HG02623 (cell line): Measurements from ENCODE around the gene SYNPO.

Experiments
- ATAC-seq: cut with Tn5 transposase; IDR thresholded peaks from one replicate; pipeline ENCODE4 v1.9.1; 2021; ENCODE audit warnings: moderate library complexity; ENCODE audit not compliant: unreplicated experiment

Gene SYNPO, protein sequence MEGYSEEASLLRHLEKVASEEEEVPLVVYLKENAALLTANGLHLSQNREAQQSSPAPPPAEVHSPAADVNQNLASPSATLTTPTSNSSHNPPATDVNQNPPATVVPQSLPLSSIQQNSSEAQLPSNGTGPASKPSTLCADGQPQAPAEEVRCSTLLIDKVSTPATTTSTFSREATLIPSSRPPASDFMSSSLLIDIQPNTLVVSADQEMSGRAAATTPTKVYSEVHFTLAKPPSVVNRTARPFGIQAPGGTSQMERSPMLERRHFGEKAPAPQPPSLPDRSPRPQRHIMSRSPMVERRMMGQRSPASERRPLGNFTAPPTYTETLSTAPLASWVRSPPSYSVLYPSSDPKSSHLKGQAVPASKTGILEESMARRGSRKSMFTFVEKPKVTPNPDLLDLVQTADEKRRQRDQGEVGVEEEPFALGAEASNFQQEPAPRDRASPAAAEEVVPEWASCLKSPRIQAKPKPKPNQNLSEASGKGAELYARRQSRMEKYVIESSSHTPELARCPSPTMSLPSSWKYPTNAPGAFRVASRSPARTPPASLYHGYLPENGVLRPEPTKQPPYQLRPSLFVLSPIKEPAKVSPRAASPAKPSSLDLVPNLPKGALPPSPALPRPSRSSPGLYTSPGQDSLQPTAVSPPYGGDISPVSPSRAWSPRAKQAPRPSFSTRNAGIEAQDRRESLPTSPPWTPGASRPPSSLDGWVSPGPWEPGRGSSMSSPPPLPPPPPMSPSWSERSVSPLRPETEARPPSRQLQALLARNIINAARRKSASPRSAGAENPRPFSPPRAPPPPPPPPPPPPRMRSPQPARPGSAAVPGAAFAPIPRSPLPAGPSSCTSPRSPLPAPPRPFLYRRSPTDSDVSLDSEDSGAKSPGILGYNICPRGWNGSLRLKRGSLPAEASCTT

DNA sequence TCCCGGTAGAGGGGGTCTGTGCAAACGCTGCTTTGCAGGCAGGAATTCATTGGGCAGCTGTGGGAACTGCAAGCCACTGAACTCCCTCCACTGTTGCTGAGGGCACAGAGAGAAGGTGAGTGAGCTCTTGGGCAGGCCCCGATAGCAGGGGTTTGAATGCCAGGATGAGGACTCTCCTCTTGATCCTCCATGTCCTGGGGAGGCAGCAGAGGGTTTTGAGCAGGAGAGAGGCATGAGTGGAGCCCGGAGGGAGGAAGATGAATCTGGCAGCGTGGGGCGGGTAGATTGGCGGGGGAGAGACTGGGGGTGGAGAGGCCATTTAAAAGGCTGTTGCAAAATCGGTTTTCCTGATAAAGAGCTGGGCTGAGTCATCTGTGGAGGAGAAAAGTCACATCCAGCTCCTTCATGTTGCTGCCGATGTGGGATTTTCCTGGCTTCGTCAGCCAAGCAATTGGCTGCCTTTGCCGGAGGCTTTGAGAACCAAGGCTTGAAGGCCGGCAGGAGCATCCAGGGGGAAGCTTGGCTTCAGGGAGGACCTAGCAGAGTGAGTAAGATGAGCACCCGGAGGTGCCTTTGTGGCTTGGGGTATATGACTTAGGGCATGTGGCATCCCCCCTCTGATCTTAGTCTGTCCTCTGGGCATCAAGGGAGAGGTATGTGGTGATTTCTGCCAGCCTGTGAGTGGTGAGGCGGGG lies at the start of gene SYNPO:
Gene SYNPO (plus strand): TSS at position 350 of the 695 bp plus-strand sequence. CDS start 7,616 bp downstream, outside the sequence.
- ATAC-seq, result no peak

DNA sequence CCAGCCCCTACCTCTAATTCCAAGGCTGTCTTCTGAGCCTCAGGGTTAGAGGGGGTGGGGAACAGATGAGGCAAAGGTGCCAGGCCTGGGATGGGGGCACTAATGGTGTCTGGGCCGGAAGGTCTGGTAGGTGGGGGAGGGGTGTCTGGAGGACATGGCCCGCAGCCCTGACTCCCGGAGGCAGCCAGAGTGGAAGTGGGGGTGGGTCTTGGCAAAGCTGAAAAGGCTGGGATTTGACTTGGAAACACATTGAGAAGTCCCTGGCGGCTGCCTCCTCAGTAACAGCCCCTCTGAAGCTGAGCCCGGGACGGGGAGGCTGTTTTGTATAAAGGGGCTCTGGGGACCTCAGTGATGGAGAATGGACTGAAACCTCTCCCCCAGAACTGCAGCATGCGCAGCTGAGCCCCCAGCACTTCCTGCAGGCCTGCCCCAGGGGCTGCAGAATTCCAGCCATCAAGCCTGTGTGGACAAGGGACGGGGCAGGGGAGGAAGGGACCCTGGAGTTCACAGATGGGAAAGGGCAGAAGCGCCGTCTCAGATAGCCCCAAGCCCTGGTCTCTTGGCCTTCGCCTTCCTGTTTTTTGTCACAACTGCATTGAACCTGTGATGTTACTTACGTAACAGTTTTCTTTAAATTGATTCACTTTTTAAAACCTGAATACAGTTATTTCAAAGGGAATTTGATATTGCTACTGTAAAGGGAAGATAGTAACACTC lies 49.3 kb upstream of the SYNPO start:
- no peak for ATAC-seq

DNA sequence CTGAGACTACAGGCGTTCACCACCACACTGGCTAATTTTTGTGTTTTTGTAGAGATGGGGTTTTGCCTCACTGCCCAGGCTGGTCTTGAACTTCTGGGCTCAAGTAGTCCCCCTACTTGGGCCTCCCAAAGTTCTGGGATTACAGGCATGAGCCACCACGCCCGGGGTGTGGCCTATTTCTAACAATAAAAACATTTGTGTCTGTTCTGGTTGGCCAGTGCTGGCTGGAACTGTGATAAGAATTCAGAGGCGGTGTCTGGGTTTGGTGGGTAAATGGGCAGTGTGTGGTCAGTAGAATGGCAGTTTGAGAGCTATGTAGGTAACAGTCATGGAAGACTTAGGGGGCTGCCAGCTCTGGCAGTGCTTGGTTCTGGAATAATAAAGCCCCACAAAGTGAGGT lies 46.9 kb upstream of the SYNPO start:
- no peak for ATAC-seq

DNA sequence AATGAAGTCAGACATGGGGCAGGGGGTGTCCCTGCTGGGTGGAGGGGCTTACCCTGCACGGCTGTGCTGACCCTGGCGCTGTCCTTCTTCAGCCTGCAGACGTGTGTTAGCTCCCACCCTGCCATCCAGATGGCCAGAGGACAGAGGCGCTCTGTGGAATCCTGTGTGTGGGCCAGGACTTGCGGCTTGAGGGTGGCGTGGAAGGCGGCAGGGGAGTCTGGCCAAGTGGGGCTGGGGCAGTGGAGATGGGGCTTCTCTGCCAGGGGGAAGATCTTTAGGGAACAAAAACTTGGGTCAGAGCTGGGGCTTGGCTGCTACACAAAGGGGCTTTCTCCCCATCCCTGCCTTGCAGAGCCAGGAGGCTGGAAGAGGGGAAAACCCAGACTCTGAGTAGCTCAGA lies 46.5 kb upstream of the SYNPO start:
- ATAC-seq, result no peak

DNA sequence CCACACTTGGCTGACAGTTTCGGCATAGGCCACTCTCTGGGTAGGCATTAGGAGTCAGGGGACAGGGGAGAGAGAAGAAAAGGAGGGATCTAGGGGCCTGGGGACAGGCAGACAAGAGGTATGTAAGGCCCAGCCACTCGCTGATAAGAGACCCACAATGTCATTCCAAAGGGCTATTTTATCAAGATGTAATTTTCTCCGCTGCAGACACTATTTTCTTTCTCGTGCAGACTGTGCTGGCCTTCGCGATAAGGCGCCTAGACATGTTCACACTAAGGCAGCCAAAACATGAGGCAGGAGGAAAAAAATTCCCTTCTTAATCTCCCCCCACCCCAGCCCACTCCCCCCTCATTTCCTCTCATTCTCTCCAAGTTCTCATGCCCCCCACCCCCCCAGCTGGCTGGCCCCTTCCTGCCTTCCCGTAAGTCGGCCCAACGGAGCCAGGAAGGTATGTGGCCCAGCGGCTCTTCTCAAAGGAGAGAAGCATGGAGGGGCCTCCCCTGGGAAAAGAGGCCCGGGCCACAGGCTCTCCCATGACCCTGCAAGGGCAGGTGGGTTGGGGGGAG lies 44.9 kb upstream of the SYNPO start:
- no peak for ATAC-seq

DNA sequence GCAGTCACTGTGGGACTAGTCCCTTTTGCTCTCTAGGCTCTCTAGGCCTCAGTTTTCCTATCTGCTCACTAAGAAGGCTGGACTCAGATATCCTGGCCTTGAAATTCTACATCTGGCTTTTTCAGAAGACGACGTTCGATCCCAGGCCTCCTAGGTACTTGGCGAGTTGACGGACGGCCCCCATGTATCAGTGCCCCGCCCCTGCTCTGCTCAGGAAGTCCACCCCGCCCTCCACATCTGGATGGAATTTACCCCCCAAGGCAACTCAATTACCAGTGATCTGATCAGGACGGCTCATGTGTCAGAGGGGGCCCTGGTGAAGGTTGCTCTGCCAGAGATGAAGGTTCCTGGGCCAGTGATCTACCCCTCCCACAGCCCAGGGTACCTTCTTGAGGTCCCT lies 44.1 kb upstream of the SYNPO start:
- ATAC-seq, result no peak

DNA sequence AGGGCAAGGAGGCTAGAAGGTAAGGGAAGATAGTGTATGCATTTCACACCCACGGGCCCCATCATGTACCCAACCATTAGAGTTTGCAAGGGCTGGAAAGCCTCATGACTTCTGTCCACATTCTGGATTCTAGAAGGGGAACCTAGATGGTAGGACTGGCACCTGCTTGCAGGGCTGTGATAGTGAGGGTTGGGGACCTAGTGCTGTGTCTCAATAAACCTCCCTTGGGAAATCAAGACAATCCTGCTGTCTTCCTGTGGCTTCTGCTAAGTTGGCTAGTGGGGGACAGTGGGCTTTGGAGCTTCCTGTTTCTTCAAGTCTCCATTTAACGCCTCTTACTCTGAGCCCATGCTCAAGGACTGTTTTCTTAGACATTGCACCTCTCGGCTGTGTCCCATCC lies 43.6 kb upstream of the SYNPO start:
- ATAC-seq, result no peak

DNA sequence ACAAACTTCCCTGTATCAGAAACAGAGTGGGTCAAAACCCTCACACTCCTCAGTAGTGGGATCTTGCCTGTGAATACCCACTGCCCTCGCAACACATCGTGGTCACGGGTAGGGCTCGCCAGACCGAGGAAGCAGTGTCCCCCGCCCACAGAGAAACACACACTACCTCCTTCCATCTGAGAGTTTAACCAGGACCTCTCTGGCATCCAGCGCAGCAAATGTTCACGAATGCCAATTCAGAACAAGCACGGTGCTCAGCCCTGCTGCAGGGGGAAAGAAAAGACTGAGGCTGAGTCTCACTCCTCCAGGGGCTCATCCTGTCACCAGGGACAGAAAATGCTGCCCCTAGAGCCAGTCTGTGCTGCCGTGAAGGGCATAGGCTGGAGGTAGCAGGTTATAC lies 42.5 kb upstream of the SYNPO start:
- ATAC-seq, result no peak

DNA sequence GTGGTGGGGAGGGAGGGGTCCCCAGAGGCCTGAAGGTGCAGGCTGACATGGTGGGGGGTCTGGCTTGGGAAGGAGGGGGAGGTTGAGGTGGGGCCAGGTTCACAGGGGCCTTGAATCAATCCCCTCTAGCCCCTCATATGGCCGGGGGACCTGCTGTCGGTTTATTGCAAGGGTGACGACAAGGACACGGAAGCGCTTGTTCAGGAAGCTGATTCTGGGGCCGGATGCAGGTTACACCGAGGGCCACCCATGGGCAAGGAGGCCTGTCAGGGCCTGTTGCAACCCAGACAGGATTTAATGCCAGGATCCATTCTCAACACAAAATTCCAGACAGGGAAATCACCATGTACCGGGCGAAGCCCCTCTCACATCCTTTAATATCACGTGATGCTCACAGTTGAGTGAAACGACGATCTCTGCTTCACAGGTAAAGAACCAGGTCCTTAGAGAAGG lies 41.6 kb upstream of the SYNPO start:
- no peak for ATAC-seq

DNA sequence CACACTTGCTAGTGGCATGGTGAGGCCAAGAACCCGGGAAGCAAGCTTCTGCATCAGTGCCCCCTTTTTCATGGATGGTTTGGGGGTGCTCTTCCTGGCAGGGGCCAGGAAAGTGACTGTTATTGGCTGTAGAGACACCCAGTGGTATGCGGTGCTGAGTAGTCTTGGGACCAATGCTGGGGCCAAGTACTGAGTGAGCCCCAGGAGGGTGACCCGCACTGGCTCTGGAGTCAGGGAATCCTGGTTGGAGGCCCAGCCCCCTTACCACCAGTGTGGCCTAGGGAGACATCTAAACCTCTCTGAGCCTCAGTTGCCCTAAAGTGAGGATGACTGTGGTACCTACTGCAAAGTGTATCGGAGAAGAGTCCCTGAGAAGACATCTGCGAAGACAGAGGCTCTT lies 41.2 kb upstream of the SYNPO start:
- ATAC-seq, result no peak

DNA sequence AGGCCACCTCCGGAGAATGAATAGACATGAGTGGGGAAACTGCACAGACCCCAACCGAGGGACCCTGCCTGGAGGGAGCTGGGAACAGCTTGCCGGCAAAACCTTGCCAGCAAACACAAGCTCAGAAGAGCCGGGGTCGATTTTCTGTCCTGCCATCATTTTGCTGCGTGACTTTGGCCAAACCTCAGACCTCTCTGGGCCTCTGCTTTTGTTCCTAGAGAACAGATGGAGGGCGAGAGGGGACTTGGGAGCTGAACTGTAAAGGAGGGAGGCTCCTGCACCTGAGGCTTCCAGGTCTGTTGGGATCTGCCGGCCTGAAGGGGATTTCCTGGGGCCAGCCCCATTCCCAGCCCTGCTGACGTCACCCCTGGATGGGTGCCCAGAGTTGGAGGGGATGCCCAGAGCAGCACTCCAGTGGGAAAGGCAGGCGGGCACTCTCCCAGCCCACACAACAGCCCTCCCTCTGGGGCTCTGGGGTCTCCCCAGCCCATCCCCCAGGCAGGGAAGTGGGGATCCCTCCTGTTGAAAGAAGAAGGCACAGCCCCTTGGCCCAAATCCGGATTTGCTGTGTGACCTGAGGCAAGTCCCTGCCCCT lies 40.4 kb upstream of the SYNPO start:
- no peak for ATAC-seq

DNA sequence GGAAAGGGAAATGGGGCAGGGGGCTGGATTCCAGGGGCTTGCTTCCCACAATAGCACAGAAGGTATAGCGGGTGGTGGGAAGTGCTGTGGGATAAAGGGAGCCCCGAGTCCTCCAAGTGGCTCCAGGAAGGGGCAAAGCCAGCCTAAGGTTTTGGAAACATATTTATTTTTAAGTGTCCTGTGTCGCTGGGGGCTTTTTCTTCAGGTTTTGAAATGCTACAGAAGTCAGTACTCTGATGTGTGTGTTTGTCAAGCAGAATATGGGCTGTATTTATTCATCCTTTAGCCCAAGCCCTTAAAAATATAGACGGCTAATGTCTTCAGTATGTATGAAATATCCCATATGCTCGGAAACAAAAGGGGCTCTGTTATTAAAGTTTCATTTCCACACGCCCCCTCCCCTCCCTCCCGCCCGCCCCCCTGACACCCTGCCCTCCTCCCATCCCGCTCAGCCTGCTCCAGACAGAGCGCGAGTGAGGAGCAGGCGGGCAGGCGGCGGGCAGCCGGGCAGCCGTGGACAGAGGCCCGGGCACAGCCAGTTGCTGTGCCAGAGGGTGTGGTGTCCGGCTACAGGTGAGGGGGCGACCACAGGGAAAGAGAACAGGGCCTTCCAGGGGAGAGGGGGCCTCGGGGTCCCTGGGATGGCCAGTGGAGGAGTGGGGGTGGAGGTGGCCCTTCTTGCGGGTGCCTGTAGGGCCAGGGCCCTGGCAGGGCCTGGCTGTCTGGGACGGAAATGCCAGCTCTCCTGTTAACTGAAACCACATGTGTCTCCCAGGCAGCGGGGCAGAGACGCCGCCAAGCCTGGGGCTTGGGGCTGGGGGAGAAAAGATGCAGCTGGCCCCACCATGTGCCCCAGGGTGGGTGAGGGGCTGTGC lies 39.6 kb upstream of the SYNPO start:
- no peak for ATAC-seq

DNA sequence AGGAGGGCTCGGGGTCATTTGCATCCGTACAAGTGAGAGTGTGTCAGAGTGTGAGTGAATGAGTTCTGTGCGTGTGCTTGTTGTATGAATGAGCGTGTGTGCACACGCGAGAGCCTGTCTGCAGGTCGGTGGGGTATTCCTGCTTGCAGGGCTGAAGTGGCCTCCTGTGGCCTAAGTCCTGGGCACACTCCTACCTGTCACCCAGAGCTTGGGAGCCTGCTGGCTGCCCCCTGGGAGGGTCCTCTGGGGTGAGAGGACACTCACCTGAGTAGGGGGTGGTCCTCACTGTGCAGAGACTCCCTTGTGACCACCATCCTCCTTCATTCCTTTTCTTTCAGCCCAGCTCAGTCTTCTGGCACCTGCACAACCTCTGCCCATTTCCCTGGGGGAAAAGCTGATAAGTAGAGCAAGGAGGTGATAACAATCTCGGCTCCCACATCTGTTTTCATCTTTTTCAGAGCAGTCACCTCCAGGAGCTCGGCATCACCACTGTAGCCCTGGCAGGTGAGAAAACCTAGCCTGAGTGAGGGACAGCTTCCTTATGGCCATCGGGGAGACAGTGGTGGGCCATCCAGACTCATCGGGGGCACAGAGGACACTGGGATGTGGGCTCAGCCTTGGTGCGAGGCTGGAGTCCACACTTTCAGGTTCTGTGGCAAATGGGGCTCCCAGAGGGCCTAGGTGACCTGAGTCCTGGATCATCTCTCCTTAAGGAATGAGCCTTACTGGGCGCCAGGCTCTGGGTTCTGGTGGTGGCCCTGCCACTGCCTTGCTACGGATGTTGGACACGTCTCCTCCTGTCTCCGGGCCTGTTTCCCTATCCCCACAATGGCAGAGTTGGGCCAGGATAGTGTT lies 38.7 kb upstream of the SYNPO start:
- no peak for ATAC-seq

DNA sequence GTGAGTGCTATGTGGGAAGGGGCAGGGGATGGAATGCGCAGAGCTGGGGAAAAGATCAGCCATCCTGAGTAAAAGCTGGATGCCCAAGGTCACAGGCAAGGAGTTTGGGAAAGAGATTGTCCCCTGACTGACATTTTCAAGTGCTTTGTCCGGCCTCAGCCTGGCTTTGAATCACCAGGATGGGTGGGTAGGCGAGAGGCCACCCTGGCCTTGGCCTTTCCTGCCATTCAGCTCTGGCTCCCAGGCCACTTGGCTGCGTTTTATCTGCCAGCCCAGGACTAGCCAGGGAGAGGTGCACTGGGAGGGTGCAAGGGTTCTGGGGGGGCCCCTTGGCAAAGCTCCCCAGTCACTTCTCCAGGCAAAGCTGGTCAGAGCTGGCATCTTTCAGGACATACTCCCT lies 37.4 kb upstream of the SYNPO start:
- ATAC-seq, result no peak

DNA sequence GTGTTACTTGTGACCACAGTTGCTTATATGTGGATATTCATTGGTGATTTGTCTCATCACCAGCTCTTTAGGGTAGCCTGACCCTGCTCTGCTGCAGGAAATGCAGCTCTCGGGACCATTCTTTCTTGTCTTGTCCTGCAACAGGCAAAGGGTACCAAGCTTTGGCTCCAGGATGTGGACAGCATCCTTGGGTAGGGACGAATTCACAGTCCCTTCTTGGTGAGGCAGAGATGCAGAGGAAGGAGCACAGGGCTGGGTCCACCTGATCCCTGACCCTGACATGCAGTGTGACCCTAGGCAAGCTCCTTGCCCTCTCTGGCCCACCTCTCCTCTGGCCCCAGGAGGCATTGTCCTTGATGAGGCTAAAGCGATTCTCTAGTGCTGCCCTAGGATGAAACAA lies 37.0 kb upstream of the SYNPO start:
- ATAC-seq, result no peak

DNA sequence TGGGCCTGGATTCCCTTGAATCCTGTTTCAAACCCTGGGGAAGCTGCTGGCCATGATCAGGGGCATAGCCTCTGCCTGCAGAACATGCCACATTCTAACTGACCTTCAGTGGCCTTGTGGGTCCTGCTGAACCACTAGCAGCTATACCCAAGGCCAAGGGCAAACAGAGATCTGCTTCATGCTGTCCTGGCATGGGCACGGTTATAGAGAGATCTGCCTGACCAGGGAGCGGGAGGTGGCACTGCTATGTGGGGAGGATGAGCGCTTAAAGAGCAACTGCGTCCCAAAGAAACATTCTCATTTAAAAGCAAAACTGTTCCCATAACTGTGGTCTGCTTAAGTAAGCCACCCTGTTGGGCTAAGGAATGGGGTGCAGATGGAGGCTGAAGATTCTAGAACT lies 36.5 kb upstream of the SYNPO start:
- no peak for ATAC-seq

DNA sequence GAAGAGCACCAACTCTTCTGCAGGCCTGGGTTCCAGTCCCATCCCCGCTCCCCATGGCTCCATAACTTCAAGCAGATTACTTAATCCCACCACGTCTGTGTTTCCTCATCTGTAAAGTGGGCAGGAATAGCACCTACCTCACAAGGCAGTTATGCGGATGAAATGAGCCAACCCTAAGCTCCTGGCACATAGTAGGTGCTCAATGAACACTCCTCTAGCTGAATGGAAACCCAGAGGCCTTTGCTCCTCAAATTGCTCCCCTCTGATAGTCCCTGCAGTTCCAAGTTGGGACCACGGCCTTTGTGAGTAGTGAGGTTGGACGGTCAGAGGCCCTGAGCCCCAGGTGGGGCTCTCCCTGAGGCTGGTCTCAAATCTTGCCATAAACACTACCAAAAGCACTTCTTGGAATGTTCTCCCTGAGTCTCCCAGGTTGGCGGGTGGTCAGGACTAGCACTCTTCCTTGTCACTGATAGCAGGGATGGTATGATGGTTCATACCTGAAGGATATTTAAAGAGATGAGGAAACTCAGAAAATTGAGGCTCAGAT lies 35.5 kb upstream of the SYNPO start:
- no peak for ATAC-seq

DNA sequence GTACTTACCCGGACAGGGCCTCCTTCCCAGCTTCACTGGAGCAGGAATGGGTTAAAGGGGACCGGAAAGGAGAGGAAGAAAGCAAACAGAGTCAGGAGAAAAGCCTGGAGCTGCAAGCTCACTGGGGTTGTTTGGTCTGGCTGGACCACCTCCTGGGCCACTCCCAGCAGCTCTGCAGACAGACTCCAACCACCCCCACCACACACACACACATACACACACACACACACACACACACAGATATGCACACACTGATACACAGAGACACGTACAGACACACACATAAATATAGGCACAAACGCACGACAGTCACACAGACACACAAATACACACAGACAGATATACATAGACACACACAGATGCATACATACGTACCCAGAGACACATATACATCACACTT lies 34.9 kb upstream of the SYNPO start:
- no peak for ATAC-seq
